Osteoblast (primary cell): ENCODE measurements around the gene ORC3. TPM values are rescaled to one million over a fixed set of nuclear protein-coding genes. Genes with fewer than 3 reads are reported as not detected.
"Not testable (repeated sequence)": the region's sequence is repeated elsewhere in the genome, so short reads cannot be mapped to it uniquely, and the experiment has no call there.

Experiments used
- DNase-seq: peaks from one replicate; pipeline ENCODE4 v3.0.0; 2011; ENCODE audit warnings: low spot score, mixed read lengths; ENCODE audit not compliant: insufficient read length; ENCODE audit errors: missing footprints
- H2AFZ ChIP-seq: 2 replicates; pipeline ENCODE4 v1.6.0; 2011; ENCODE audit warnings: mild to moderate bottlenecking, low read length
- H3K27ac ChIP-seq: 2 replicates; pipeline ENCODE4 v1.5.1; 2011; ENCODE audit warnings: mild to moderate bottlenecking, low read depth, low read length, moderate library complexity
- H3K27me3 ChIP-seq: 2 replicates; pipeline ENCODE4 v1.6.0; 2012; ENCODE audit warnings: mild to moderate bottlenecking, control low read depth, inconsistent platforms, low read length, moderate library complexity; ENCODE audit not compliant: insufficient read depth
- H3K36me3 ChIP-seq: 2 replicates; pipeline ENCODE4 v1.5.1; 2011; ENCODE audit warnings: mild to moderate bottlenecking, low read length, control low read depth, moderate library complexity; ENCODE audit not compliant: insufficient read depth
- H3K4me1 ChIP-seq: 2 replicates; pipeline ENCODE4 v1.5.1; 2011; ENCODE audit warnings: mild to moderate bottlenecking, low read length, control low read depth, moderate library complexity; ENCODE audit not compliant: insufficient read depth
- H3K4me2 ChIP-seq: 2 replicates; pipeline ENCODE4 v1.6.0; 2011; ENCODE audit warnings: mild to moderate bottlenecking, low read length; ENCODE audit not compliant: insufficient read depth
- H3K4me3 ChIP-seq: fragments of 200-600 bp; sonication (generic); 3 replicates; pipeline ENCODE4 v1.5.1; 2012; ENCODE audit warnings: mild to moderate bottlenecking, low read length, inconsistent platforms; ENCODE audit not compliant: insufficient read depth
- H3K79me2 ChIP-seq: 2 replicates; pipeline ENCODE4 v1.6.0; 2012; ENCODE audit warnings: mild to moderate bottlenecking, low read length, control low read depth, inconsistent platforms; ENCODE audit not compliant: insufficient read depth
- H3K9me3 ChIP-seq: 2 replicates; pipeline ENCODE4 v1.5.1; 2011; ENCODE audit warnings: low read depth, low read length, control low read depth
- H4K20me1 ChIP-seq: 2 replicates; pipeline ENCODE4 v1.6.0; 2012; ENCODE audit warnings: mild to moderate bottlenecking, low read length, control low read depth; ENCODE audit not compliant: insufficient read depth
- CTCF ChIP-seq: IDR thresholded peaks from 2 replicates; pipeline ENCODE4 v1.5.1; 2011; ENCODE audit warnings: mild to moderate bottlenecking, low read depth, low read length, moderate library complexity; ENCODE audit errors: extremely low read depth
- total RNA-seq: library from RNA; depleted of rRNA; stranded (reverse); fragments of >200 nt; gene quantifications from 2 replicates; pipeline ENCODE4 v1.2.3, GENCODE V29; 2012

ORC3 gene
- total RNA-seq, 1 donor: 26.1 TPM

- Histone ChIP-seq H4K20me1 (peaks cover 71% of the 10 kb centered on the region), H3K4me1 (peaks cover 14% of the 10 kb centered on the region)
Observed at GRCh38 chr6:87684895-87685654, 95.1 kb downstream of the ORC3 start.

GRCh38 chr6:87686636-87687205 lies 96.8 kb downstream of the ORC3 start:
- Histone ChIP-seq H3K4me1 (peaks cover 14% of the 10 kb centered on the region), H3K79me2 (peaks cover 100% of the 10 kb centered on the region), H4K20me1 (peaks cover 79% of the 10 kb centered on the region)
- H3K4me2 ChIP-seq, H2AFZ ChIP-seq, H3K27ac ChIP-seq, H3K9me3 ChIP-seq, H3K36me3 ChIP-seq, H3K4me3 ChIP-seq, DNase-seq, H3K27me3 ChIP-seq: not testable (repeated sequence)

More at GRCh38 chr6:87684895-87685654, 95.1 kb downstream of the ORC3 start:
- no peaks in the 10 kb centered on the region for H3K9me3 ChIP-seq
- H2AFZ ChIP-seq: no peak overlapping the region
- H3K4me2 ChIP-seq: no peak overlapping the region
- H3K27me3 ChIP-seq: no peaks in the 10 kb centered on the region
- no peak for TF ChIP-seq CTCF
- peaks cover 4% of the 10 kb centered on the region for H3K36me3 ChIP-seq
- no peak for DNase-seq
- no peak overlapping the region for H3K4me3 ChIP-seq
- no peak overlapping the region for H3K27ac ChIP-seq
- H3K79me2 ChIP-seq: peaks cover 100% of the 10 kb centered on the region

GRCh38 chr6:87687296-87687695 lies 97.4 kb downstream of the ORC3 start:
- Histone ChIP-seq H3K4me2 (no peak overlapping the region), H3K4me1 (peaks cover 8% of the 10 kb centered on the region), H3K27ac (no peak overlapping the region), H3K9me3 (no peaks in the 10 kb centered on the region), H2AFZ (no peak overlapping the region), H4K20me1 (peaks cover 79% of the 10 kb centered on the region), H3K27me3 (no peaks in the 10 kb centered on the region), H3K36me3 (no peaks in the 10 kb centered on the region), H3K79me2 (peaks cover 100% of the 10 kb centered on the region), H3K4me3 (no peak overlapping the region)
- no peak for TF ChIP-seq CTCF
- DNase-seq: no peak

- not testable (repeated sequence) for H3K4me2 ChIP-seq, H3K27me3 ChIP-seq, H3K27ac ChIP-seq, H2AFZ ChIP-seq, H3K36me3 ChIP-seq, H3K4me3 ChIP-seq, H3K9me3 ChIP-seq, H3K4me1 ChIP-seq, DNase-seq
- Histone ChIP-seq H3K79me2 (peaks cover 100% of the 10 kb centered on the region), H4K20me1 (peaks cover 79% of the 10 kb centered on the region)
Observed at GRCh38 chr6:87687893-87688292, 98.0 kb downstream of the ORC3 start.

GRCh38 chr6:87690441-87690840 lies 100.5 kb downstream of the ORC3 start:
- no peaks in the 10 kb centered on the region for H3K27me3 ChIP-seq
- no peak for DNase-seq
- H3K79me2 ChIP-seq: peaks cover 100% of the 10 kb centered on the region
- peaks cover 81% of the 10 kb centered on the region for H4K20me1 ChIP-seq
- no peak for TF ChIP-seq CTCF
- peaks cover 6% of the 10 kb centered on the region for H3K4me1 ChIP-seq
- no peak overlapping the region for H3K4me3 ChIP-seq
- H3K27ac ChIP-seq: no peak overlapping the region
- H3K9me3 ChIP-seq: no peaks in the 10 kb centered on the region
- no peak overlapping the region for H2AFZ ChIP-seq
- H3K4me2 ChIP-seq: no peak overlapping the region
- no peaks in the 10 kb centered on the region for H3K36me3 ChIP-seq
